Stimulated activated CD8-positive, alpha-beta memory T cell treated with anti-CD3 and anti-CD28 coated beads, Interleukin-12 subunit alpha, Interleukin-12 subunit beta, amount 100 ng/mL, for 24 hours (primary cell): ENCODE results near the gene MTHFSD.
A peak's percentile ranks its signal among the peaks of the same experiment; 100 is the strongest.
"Not testable (repeated sequence)": the region's sequence is repeated elsewhere in the genome, so short reads cannot be mapped to it uniquely, and the experiment has no call there.

Experiments
- DNase-seq: peaks from one replicate; pipeline ENCODE4 v3.0.0-alpha.2; 2020; ENCODE audit errors: extremely low read depth

The MTHFSD gene

GRCh38 chr16:86554917-86555703 is at the start of gene MTHFSD:
Gene MTHFSD (minus strand): TSS chr16:86555235. CDS start chr16:86555184, 51 bp downstream.
- peak; percentile 85 for DNase-seq

- DNase-seq: peak; percentile 3
Measured at GRCh38 chr16:86604436-86605193, 49.6 kb upstream of the MTHFSD start.

GRCh38 chr16:86602521-86602920 is 47.5 kb upstream of the MTHFSD start:
- no peak for DNase-seq

- no peak for DNase-seq
Measured at GRCh38 chr16:86601356-86601755, 46.3 kb upstream of the MTHFSD start.

GRCh38 chr16:86598607-86599565 is 43.9 kb upstream of the MTHFSD start:
- DNase-seq: no peak

- DNase-seq: no peak
Measured at GRCh38 chr16:86597880-86598606, 43.0 kb upstream of the MTHFSD start.

GRCh38 chr16:86597126-86597879 is 42.3 kb upstream of the MTHFSD start:
- DNase-seq: no peak

- no peak for DNase-seq
Measured at GRCh38 chr16:86595983-86596605, 41.1 kb upstream of the MTHFSD start.

GRCh38 chr16:86594721-86595120 is 39.7 kb upstream of the MTHFSD start:
- no peak for DNase-seq

GRCh38 chr16:86593913-86594620 is 39.0 kb upstream of the MTHFSD start:
- no peak for DNase-seq

- no peak for DNase-seq
Measured at GRCh38 chr16:86591270-86591669, 36.2 kb upstream of the MTHFSD start.

GRCh38 chr16:86590501-86591144 is 35.6 kb upstream of the MTHFSD start:
- DNase-seq: no peak

GRCh38 chr16:86587955-86588354 is 32.9 kb upstream of the MTHFSD start:
- not testable (repeated sequence) for DNase-seq

GRCh38 chr16:86587487-86587886 is 32.5 kb upstream of the MTHFSD start:
- no peak for DNase-seq

GRCh38 chr16:86585821-86586611 is 31.0 kb upstream of the MTHFSD start:
- no peak for DNase-seq

- no peak for DNase-seq
Measured at GRCh38 chr16:86584726-86585721, 30.0 kb upstream of the MTHFSD start.
